ENCODE data around the gene TUBA4A.

DNA sequence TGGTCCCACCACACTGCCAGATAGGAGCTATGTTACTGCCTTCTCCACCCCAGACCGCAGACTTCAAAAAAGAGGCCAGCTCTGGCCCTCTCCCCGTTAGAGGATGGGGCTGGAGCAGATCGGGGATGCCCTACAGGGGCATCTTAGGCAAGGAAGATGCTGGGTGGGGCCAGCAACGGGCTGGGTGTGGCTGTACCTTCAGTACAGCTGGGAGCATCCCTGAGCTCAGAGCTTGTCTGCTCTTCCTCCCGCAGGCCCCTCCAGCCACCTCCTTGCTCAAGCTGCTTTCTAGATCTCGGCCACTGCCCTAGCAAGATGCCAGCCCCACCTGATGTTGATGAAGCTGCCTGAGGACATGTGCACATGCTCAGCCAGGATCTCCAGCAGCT is 45.6 kb upstream of the TUBA4A start:
- TF ChIP-seq, protein P1, sequence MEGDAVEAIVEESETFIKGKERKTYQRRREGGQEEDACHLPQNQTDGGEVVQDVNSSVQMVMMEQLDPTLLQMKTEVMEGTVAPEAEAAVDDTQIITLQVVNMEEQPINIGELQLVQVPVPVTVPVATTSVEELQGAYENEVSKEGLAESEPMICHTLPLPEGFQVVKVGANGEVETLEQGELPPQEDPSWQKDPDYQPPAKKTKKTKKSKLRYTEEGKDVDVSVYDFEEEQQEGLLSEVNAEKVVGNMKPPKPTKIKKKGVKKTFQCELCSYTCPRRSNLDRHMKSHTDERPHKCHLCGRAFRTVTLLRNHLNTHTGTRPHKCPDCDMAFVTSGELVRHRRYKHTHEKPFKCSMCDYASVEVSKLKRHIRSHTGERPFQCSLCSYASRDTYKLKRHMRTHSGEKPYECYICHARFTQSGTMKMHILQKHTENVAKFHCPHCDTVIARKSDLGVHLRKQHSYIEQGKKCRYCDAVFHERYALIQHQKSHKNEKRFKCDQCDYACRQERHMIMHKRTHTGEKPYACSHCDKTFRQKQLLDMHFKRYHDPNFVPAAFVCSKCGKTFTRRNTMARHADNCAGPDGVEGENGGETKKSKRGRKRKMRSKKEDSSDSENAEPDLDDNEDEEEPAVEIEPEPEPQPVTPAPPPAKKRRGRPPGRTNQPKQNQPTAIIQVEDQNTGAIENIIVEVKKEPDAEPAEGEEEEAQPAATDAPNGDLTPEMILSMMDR (IDR thresholded peaks at IDR 0.05) = no peak
- no peak for TF ChIP-seq POLR2A (IDR thresholded peaks at IDR 0.05)

Data from testis (tissue), 2 donors.